ENCODE measurements around the gene TSPOAP1. TPM values are rescaled to one million over a fixed set of nuclear protein-coding genes. Genes with fewer than 3 reads are reported as not detected.

The TSPOAP1 gene
- polyA plus RNA-seq, 3 donors: 34.2 to 41.1 (median 38.8) TPM

- DNase-seq (ENCODE audit: low read depth in 3 of 3, low spot score in 2 of 3): no peak
Observed at GRCh38 chr17:58280480-58281217, 47.9 kb downstream of the TSPOAP1 start, which contains the start of gene MPO. Gene MPO, minus strand, starts transcription at chr17:58280935. Its CDS starts 177 bp downstream, at chr17:58280758.

GRCh38 chr17:58279736-58280479 is 48.7 kb downstream of the TSPOAP1 start:
- DNase-seq (ENCODE audit: low read depth in 3 of 3, low spot score in 2 of 3): no peak

GRCh38 chr17:58279016-58279711 is 49.4 kb downstream of the TSPOAP1 start:
- DNase-seq (ENCODE audit: low read depth in 3 of 3, low spot score in 2 of 3): peak; percentile 12 to 39 (median 27)

GRCh38 chr17:58278661-58279015 is 50.0 kb downstream of the TSPOAP1 start:
- no peak for DNase-seq (ENCODE audit: low read depth in 3 of 3, low spot score in 2 of 3)

- no peak for DNase-seq (ENCODE audit: low read depth in 3 of 3, low spot score in 2 of 3)
Observed at GRCh38 chr17:58277802-58278595, 50.6 kb downstream of the TSPOAP1 start.

GRCh38 chr17:58277107-58277801 is 51.3 kb downstream of the TSPOAP1 start:
- DNase-seq (ENCODE audit: low read depth in 3 of 3, low spot score in 2 of 3): no peak

- DNase-seq (ENCODE audit: low read depth in 3 of 3, low spot score in 2 of 3): no peak
Observed at GRCh38 chr17:58276423-58276822, 52.2 kb downstream of the TSPOAP1 start.

DNA sequence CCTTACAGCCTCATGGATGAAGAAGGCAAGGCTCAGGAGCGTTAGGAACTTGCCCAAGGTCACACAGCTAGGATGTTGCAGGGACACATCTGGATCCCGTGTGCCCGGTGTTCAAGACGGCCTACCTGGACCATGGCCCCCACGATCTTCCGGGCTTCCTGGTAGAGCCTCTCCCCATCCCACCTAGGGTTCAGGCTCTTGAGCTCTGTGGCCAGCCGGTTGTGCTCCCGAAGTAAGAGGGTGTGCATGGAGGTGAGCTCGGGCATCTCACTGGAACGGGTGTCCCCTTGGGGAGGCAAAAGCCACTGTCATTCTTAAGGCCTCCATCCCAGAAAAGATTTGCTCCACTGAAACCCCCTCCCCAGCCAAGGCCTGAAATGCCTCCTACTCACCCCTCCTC is 53.2 kb downstream of the TSPOAP1 start:
- DNase-seq (ENCODE audit: low read depth in 3 of 3, low spot score in 2 of 3): no peak

GRCh38 chr17:58273453-58274104 is 55.0 kb downstream of the TSPOAP1 start:
- no peak for DNase-seq (ENCODE audit: low read depth in 3 of 3, low spot score in 2 of 3)

DNA sequence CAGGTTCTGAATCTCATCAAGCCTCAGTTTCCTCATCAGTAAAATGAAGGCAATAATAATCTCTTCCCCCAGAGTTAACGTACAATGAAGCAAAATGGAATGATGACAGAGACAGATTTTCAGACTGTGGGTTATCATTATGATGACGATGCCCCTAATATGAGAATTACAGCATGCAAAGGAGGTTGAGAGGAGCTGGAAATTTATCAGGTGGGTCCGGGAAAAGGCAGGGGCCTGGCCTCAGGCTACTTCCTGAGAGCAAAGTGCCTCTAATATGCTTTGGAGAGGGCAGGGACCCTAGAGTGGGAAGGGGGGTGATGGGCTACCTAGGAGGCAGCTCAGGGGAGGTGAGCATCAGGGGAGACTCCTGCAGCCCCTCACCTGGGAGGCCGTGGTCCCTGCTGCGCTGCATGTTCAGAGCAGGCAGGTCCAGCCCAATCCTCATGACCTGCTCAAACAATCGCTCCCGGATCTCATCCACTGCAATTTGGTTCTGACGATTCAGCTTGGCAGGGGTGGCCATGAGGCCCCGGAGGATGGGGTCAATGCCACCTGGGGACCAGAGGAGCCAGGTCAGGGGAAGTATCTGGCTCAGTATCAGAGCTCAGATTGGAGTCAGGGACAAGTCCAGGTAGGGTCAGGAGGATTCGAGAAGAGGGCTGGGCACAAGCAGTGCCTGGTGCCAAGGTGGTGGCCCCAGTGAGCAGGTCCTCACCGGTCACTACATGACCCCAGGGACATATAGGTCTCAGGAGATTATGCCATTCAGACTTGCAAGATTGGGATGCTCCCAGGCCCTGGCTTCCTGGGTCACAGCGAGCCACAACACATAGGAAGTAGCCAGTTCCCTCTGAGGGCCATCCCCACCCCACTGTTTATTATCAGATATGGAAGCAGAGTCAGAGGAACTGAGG is 56.0 kb downstream of the TSPOAP1 start:
- no peak for DNase-seq (ENCODE audit: low read depth in 3 of 3, low spot score in 2 of 3)

DNA sequence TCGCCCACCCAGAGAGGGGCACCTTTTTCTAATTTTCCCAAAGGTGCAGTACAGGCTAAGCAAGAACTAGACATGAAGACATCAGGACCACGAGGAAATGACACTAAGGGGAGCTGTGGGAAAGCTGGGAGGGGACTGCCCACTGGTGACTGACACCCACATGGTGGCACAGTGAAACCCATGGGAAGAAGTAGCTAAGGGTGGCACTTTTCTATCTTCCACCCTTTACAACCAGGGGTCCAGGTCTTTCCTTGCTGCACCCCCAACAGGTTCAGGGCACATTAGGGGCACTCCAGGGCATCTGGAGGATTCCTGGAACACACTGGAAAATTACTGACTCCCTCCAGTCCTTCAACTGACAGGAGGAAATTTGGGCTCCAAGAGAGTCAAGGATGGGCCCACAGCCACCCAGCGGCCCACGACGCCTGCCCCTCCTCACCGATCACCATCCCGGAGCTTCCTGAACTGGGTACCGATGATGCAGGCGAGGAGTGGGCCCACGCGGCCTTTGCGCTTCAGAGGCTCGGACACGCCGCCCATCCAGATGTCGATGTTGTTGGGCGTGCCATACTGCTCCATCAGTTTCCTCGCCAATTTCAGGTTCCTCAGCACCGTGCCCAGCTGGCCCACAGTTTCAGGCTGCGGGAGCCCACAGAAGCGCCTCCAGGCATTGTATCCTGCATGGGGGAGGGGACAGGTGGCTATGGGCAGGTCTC is 57.2 kb downstream of the TSPOAP1 start:
- DNase-seq (ENCODE audit: low read depth in 3 of 3, low spot score in 2 of 3): no peak

- DNase-seq (ENCODE audit: low read depth in 3 of 3, low spot score in 2 of 3): no peak
Observed at GRCh38 chr17:58270476-58271215, 57.9 kb downstream of the TSPOAP1 start.

- no peak for DNase-seq (ENCODE audit: low read depth in 3 of 3, low spot score in 2 of 3)
Observed at GRCh38 chr17:58269557-58270291, 58.9 kb downstream of the TSPOAP1 start.

DNA sequence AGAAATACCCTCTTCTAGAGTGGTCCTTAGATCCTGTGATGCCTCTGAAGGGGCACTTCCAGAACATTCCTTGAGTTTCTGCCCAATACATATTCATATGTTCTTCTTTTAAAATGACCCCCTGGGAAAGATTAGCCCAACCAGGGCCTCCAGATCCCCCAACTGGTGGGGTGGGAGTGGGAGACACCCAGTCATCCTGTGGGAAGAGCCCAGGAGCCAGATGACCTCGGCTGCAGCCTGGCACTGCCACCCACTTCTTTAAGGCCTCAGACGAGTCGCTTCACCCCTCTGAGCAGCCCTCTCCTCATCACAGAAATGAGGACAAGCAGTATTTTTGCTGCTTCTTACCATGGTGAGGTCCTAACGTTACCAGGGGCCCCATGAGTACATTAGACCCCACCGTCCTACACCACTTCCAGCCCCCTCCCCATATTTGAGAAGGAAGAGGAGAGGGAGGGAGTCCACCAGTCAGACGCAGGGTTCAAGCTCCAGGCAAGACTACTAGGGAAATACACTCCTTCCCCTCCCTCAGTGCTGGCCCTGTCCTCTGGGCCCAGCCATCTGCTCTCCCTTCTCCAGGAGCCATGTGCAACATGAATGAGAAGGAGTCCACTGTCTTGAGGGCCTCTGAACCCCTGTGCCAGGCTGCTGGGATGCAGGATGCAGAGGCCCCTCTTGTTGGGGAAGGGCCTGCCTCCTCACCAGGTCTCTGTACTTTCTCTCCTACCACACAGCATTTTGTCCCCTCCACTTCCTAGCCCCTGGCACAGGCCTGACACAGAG is 59.6 kb downstream of the TSPOAP1 start:
- no peak for DNase-seq (ENCODE audit: low read depth in 3 of 3, low spot score in 2 of 3)

- no peak for DNase-seq (ENCODE audit: low read depth in 3 of 3, low spot score in 2 of 3)
Observed at GRCh38 chr17:58268326-58268725, 60.3 kb downstream of the TSPOAP1 start.

All from right renal cortex interstitium (tissue), 3 donors.